Stimulated activated CD8-positive, alpha-beta memory T cell treated with anti-CD3 and anti-CD28 coated beads, Interleukin-15, amount 100 ng/mL, for 24 hours (primary cell): Measurements from ENCODE around the gene RBM20.
A peak's percentile ranks its signal among the peaks of the same experiment; 100 is the strongest.
"Not testable (repeated sequence)": the region's sequence is repeated elsewhere in the genome, so short reads cannot be mapped to it uniquely, and the experiment has no call there.

Experiments used
- DNase-seq: peaks from one replicate; pipeline ENCODE4 v3.0.0-alpha.2; 2020; ENCODE audit warnings: low read depth

RBM20 gene

DNA sequence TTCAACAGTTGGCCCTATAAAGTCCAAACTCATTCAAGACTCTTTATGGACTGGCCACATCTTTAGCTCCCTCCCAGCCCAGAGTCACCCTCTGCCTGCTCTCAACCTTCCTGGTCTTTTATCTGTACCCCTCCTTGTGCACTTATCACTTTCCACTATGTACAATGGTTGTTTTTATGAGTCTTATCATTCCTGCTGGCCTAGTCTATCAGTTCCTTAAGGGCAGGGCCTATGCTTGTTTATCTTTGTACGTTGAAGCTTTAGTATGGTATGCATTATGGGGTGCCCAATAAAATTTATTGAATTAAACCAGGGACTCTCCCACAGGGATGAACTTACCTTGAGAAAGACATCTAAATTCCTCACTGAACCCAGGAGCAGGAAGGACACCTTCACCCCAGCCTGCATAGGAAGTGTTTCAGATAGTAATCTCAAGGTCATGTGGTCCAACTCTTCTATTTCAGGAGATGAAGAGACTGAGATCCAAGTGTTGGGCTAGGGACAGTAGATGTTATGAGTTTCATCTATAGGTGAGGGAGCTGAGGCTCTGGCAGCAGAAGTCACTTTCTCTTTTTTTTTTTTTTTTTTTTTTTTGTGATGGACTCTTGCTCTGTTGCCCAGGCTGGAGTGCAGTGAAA, 214.3 kb downstream of the RBM20 start:
- no peak for DNase-seq

DNA sequence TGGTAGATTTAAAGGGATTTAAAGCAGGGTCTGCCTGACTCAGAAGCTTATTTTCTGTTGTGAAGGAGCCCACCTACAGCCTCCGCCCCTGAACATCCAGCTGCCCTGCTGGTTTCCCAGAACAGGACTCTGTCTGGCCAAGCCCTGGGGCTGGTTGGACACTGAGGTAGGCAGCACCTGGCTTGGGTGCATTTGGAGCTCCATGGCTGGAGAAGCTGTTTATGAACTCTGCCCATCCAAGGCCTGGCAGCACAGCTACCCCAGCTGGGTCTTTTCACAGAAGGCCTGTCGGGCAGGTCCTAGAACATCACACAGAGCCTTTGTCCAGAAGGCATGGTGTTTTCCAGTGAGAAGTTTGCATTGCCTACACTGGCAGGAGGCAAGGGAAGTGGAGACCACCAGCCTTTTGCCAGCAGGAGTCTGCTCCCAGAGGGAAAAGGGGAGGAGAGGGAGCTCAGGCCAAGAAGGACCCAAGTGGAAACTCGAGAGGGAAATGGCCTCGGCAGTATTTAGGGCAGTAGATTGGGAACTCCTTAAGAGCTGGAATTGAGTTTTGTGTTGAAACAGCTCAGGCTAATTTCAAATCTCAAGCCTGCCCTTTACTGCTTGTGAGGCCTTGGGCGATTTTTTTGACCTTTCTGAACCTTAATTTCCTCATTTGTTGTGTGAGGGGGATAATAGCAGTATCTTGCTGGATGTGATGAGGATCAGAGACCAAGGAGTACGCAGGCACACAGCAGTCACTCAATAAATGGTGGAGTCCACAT, 215.3 kb downstream of the RBM20 start:
- DNase-seq = no peak

DNA sequence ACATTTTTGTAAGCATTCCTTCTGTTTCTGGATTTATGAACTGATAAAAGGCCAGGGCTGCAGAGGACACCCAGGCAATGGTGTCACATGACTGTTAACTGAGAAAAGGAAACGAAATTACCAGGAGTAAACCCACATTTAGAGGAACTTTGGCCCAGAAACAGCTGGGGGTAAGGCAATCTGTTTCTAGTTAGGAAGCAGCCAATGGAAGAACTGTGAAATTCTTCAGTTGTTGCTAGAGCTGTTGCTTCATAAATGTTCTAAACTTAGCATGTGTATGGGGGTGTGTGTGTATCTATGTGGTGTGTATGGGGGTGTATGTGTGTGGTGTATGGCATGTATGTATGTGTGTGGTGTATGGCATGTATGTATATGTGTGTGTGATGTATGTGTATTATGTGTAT, 215.8 kb downstream of the RBM20 start:
- DNase-seq = no peak

DNA sequence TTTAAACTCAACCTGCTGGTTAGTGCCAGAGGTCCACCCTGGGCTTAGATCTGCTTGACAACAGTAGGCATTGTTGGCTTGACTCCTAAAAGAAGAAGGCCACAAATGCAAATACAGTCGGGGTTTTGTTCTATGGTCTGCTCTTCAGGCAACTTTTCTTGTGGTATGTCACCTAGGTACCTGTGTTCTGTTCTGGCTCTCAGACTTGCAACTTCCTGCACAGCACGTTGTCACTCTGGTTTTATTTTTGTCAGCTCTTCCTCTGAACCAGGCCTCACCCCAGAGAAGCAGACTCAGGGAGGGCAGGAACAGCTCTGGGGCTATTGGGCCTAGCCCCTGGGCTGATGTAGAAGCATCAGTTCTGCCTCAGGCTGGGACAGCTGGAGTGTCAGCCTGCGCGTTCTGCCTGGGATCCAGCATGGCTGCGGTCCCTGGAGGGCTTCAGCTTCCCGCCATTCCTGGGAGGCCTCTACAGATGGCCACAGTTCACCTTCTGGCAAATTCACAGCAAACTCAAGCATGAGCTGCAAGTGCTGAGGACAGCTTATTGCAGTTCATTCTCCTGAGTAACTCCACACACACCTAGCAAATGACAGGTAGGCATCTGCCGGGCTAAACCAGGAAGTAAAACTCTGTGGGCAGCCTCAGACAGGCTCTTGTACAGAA, 216.6 kb downstream of the RBM20 start:
- no peak for DNase-seq

DNA sequence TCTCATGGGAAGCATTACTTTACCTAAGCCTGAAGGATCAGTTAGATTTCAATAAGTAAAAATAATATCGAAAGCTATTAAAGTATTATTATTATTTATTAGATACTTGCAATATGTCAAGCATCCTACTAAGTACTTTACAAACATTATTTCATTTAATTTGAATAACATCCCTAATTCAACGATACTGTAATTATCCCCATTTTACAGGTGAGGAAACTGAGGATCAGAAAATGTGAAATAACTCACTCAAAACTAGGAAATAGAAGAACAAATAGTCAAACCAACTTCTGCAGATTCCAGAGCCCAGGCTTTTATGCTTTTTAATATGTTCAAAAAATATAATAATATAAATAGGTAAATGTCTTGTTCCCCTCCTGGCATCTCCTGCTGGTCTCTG, 217.3 kb downstream of the RBM20 start:
- DNase-seq = no peak

DNA sequence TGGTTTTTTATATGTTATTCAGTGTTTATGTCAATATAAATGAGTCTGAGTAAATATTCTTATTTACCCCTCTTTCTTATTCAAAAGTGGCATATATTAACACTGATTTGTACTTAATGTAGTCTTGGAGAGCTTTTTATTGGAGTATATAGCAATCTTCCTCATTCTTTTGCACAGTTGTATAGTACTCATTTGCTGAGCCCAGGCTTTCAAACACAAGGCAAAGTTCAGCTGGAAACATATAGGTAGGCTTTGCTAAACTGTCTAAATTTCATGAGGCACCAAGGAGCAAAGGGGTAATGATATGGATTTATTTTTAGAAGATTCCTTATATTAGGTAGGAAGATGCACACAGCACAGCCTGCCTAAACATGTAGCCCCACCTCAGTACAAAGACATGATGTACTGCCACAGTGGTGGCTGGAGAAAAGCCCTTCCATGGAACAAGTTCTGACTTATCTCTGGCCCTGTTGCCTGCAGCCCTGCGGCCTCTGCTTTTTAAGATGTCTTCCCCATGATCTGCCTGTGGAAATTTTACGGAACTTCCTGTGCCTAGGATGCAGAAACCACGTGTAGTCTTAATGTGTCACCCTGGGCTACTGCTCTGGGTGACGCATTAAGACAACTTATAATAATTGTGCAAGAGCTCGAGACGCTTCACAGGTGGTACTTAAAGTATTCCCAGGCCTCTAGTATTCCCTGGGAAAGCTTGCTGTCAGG, 218.0 kb downstream of the RBM20 start:
- DNase-seq = no peak

DNA sequence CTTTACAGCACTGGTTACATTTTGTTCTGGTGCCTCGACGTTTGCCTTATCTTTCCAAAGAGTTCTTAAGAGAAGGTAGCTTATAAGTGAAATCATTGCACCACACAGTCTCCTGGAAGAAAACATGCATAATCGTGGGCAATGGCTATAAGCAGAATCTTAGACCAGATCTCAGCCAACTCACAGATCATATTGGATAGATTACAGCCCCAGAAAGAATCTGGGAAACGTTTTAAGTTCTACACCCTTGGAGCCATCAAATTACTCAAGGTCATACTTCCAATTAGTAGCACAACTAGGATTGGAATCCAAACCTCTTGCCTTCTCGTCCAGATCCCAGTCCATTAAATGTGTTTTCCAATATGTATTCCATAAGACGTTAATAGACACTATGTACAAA, 218.8 kb downstream of the RBM20 start:
- no peak for DNase-seq

DNA sequence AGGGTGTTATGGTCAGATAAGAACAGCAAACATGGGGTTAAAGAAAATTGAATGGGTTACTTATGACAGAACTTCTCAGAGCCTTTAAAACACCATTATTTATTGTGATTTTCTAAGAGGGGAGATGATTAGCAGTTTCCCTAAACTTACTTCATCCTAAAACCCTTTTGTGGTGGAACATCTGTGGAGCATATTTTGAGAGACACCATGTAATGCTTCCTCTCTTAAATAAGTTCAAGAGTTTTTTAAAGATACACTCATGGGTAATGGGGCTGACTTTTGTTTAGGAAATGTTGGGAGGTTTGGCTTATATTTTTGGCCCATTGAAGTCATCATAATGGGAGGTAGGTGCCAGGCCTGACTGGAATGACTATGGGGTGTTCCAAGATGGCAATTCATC, 219.2 kb downstream of the RBM20 start:
- no peak for DNase-seq

DNA sequence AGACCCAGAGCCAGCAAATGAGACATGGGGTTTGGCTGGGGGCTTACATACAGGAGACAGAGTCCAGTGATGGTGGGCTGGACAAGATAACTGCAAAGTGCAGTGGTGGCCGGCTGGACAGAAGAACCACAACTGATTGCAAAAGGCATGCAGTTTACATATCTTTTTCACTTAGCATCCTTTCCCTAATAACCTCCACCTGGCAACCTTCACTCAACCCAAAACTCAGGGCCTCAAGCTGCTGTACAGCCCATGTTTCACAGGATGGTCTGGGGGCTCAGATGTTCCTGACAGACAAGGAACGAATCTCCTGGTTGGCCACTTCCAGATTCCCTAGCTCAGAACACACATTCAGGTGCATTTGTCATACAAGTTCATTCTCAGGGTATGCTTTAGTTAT, 219.8 kb downstream of the RBM20 start:
- DNase-seq = no peak

DNA sequence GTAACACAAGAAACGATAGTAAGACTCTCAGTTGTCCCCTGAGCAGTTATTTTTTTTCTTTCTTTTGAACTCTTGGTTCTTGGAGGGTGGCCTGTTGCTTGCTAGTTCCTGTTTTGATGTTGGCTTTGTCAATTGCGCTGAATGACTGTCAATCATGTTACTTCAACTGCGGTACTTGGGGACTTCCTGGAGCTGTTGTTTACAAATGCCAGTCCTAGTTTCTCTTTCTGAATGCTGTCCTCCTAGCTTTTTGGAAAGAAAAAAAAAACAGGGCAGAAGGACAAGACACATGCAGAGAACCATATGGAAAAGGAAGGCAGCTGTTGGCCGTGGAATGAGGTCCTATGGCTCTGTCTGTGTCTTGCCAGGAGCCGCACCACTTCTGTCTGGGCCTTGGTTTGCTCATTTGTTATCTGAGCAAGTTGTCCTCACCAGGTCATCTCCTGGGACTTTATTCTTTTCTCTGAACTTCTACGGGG, 220.6 kb downstream of the RBM20 start:
- DNase-seq = no peak

DNA sequence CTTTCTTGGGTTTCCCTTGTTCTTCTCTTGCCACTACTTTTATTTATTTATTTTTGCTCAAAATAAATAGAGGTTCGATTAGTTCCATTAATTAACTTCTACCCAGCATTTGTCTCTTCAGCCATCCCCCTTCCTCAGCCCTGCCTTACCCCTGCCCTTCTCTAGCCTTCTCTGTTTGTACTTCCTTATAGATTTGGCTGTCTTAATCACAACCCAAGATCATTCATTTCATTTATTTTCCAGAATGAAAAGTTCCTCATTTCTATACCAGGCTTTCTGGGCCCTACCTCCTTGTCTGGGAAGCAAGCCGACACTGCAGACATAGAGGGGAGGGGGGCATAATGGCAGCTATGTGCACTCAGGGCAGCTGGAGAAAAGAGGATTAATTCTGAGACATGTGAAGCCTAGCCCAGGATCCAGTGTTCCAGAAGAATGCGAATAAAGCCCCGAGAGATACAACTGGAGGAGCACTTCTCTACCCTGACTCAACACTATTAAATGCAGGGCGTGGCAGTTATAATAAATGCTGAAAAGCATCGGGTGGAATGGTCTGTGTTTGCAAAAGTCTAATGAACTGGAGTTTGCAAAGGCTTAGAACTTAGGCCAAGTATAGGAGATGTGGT, 221.2 kb downstream of the RBM20 start:
- DNase-seq = no peak

DNA sequence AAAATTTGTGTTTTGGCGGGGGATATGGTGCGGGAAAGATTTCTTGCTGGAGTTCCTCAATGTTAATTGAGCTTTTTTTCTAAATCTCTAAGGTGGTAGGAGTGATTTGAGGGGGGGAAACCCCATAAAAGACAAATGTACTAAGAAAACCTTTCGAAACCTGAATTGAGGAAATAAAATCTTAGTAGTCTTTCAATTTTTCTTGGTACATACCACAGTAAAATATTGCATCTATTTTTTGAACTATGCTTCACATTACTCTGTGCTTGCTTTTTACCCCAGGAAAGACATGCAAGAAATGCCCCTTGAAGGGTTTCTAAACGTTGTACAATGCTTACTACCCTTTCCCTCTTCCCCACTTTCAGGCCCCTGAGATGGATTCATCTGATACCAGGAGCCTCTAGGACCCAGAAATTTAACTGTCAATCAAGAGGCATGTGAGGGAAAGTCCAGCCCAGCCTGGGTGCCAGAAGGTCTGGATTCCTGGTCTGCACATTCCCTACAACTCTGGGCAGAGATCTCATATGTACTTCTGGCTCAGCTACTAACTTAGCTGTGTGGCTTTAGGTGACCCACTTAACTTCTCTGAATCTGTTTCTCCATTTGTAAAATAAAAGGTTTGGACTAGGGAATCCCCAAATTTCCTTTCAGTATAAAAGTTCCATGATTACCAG, 221.8 kb downstream of the RBM20 start:
- DNase-seq = no peak

DNA sequence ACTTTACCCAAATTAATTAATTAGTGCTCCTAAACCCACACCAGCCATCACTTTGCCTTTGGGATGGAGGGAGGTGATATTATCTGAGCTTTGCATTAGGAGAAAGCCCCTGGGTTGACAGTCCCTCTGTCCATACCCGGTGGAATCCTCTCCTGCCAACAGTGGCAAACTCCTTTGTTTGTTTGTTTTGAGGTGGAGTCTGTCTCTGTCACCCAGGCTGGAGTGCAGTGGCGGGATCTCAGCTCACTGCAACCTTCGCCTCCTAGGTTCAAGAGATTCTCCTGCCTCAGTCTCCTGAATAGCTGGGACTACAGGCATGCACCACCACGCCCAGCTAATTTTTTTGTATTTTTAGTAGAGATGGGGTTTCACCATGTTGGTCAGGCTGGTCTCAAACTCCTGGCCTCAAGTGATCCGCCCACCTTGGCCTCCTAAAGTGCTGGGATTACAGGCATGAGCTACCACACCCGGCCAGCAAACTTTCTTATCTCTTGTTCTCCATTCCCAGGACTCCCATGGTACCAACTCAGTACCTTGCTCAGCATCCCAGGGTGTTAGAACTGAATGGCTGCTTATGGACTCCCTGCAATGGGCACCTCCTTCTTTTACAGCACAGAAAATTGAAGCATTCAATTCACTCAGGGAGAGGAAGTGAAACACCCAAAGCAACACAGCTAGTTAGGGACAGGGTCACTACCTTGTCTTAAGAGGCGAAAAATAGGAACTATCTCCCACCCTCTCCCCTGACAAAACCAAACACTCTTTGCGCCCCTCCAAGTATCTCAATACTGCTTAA, 223.1 kb downstream of the RBM20 start:
- not testable (repeated sequence) for DNase-seq

DNA sequence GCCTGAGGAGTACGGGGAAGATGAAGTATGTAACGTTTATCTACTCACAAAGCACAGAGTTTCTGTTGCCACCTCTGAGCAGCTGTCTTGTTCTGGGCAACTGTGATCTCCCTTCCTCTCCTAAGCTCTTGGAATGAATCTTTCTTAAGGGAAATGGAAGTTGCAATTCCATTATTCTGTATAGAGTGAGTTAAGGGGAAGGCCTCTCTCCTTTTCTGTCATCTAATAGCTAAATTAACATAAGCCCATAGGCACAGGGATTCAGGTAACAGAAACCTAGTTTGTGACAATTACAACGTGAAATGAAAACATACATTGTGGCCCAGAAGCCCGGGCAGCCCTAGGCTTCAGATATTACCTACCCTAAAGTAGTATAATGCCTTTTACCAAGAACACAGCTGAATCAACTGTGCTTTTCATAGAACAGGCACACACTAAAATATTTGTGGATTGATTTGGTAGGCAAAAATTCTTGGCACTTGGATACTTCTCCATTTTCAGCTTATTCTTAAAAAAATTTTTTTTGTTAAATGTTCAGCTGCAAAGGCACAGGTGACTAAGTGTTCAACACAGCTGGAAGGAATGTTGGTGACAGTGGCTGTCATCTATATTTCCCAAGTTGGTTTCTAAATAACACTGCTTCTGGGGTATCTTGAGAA, 223.8 kb downstream of the RBM20 start:
- no peak for DNase-seq

DNA sequence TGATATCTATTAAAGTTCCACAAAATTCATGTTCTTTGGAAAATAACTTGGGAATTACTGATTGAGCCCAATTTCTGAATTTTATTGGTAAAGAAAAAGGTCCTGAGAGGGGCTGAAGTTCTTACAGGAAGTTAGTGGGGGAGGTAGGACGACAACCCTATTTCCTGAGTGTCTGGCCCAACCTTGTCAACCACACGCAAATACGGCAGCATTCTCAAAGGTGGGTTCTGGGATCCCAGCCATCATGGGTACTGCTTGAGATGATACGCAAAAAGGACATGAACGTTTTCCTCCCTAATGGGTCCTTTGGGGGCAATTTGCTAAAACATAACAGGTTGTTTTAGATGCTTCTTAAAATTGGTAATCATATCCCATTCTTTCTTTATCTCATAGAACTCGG, 224.8 kb downstream of the RBM20 start:
- DNase-seq = no peak

DNA sequence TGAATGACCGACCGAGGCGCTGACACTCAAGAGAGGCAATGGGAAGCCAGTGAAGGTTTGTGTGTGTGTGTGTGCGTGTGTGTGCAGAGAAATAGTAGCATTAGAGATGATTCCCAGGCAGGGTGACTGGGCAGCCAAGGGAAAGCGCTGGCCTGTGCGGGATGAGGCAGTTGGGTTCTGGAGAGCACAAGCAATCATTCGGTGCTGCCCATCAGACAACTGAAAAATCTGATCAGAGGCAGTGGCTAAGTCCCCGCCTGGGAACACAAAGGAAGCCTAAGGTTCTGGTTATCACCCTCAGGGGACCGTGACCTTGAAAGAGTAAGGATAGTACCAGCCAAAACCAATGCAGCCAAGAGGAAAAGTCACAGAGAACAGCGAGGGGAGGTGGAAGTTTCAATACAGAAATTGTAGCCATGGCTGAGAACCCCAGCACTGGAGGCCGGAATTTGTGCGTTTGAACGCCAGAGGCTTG, 226.7 kb downstream of the RBM20 start:
- DNase-seq = no peak

DNA sequence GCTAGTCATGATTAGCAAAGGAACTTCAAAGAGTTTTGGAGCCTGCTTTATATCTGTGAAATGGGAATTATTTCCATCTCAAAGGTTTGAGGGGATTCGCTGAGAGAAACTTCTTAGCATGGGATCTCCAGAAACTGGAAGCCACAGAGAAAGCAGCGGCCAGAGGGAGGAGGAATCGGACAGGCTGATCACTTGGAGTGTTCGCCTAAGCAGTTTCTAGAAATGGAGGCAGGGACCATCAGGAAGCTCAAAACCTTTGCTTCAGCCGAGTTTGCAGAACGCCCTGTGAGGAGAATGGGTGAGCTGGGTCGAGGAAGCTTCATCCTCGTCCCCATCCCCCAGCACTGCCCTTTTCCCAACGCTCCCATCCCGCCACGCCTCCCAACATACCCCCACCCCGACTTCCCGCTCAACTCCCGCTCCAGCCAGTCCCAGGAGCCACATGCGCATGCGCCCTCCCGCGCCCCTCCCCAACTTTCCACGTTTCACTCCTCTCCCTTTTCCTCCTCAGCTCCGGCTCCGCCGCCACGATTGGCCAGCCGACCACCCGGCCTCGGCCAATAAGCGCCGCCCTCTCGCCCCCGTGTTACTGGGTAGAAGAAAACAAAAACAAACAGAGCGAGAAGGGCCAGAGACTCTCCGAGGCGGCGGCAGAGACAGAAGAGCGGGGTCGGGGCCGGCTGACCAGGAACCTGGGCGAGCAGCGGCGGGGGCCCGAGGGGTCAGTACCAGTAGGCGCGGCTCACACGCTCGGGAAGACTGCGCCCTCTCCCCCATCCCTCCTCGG, 227.4 kb downstream of the RBM20 start, which contains the start of gene PDCD4:
PDCD4 (plus strand) TSS at position 631 of the 787 bp plus-strand sequence. CDS start 4,100 bp downstream, outside the sequence.
- DNase-seq = peak; percentile 84

DNA sequence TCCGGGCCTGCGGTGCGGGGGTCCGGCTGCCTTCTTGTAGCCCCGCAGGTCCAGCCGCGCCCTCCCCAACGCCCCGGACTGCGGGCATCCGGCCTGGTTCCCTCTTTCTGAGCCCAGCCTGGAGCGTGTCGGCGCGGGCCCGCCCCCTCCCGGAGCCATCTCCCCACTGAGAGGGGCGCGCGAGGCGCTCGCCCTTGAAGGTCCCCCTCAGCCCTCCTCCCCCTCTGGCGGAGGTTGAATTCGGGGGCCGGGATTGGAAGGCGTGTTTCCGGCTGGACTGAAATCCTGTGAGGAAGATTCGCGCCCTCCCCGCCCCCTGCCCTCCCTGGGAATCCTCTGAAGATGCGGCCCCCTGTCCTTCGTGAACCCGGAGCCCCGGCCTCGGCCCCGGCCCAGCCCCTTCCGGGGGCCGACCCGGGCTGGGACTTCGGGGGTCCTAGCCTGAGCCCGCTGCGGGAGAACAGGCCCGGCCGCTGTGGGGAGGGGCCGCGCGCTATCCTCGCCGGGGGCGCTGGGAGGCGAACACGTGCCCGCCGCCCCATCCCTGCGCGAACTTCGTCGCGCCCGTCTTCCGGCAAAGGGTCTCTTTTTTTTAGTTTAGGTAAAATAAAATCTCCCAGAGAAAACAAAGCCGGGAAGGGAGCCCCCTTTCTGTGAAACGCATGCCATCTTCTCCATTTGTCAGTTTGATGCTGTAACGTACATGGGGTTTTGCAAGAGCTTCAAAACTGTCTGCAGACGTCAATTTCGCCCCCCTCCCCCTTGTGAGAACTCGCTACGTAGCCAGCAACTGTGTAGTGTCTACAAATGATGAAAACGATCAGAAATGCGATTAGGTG, 228.2 kb downstream of the RBM20 start:
- no peak for DNase-seq
